ENCODE data around the gene SIPA1L2. TPM values are rescaled to one million over a fixed set of nuclear protein-coding genes. Genes with fewer than 3 reads are reported as not detected.

SIPA1L2 gene
- total and polyA plus RNA-seq, 12 donors, result 20.3 to 141 (median 97.6) TPM

- Histone ChIP-seq H3K4me3 (peak overlapping the region; percentile 57 to 98 (median 86)), H3K36me3 (no peaks in the 10 kb centered on the region), H3K27ac (peak overlapping the region; percentile 54 to 96 (median 88)), H3K27me3 (no peaks in the 10 kb centered on the region), H3K9me3 (no peaks in the 10 kb centered on the region), H3K4me1 (peaks cover 4 to 59% (median 38%) of the 10 kb centered on the region in 9 donors)
- DNase-seq, result peak; percentile 38 to 54
- 0% methylated on average over 80 to 96 of the region's 96 CpGs for WGBS, 2 donors
- TF ChIP-seq CTCF (IDR thresholded peaks at IDR 0.05), result no peak
- ATAC-seq, result peak in 7 of 8 donors; percentile 2 to 24 (median 12)
- intact Hi-C loops (cut with DNase I), result loop anchor here (1.0 to 10.0 kb wide), 37 partner anchors 37 to 875 kb away; partner anchors contain the start of genes NTPCR (in 7 of the 10) and MAP10 (in 4 of the 10)
Observed at GRCh38 chr1:232629250-232630046, 485 bp downstream of the SIPA1L2 start.

GRCh38 chr1:232628335-232629249, 1.3 kb downstream of the SIPA1L2 start:
- TF ChIP-seq CTCF (IDR thresholded peaks at IDR 0.05), result peak; percentile 28 to 68 (median 44)
- Histone ChIP-seq H3K9me3 (no peaks in the 10 kb centered on the region), H3K27me3 (no peaks in the 10 kb centered on the region), H3K4me1 (peaks cover 4 to 62% (median 46%) of the 10 kb centered on the region in 9 donors), H3K4me3 (peak overlapping the region; percentile 57 to 98 (median 86)), H3K27ac (peak overlapping the region in 9 of 10 donors; percentile 79 to 96 (median 89)), H3K36me3 (no peaks in the 10 kb centered on the region)
- no peak for DNase-seq
- WGBS, 2 donors, result 8% methylated on average over 13 of the region's 13 CpGs
- intact Hi-C loops (cut with DNase I), result loop anchor here in 8 of 10 donors (1.0 to 10.0 kb wide), 25 partner anchors 36 to 874 kb away; no protein-coding TSS in a partner anchor
- peak in 4 of 8 donors; percentile 33 to 46 (median 38) for ATAC-seq

DNA sequence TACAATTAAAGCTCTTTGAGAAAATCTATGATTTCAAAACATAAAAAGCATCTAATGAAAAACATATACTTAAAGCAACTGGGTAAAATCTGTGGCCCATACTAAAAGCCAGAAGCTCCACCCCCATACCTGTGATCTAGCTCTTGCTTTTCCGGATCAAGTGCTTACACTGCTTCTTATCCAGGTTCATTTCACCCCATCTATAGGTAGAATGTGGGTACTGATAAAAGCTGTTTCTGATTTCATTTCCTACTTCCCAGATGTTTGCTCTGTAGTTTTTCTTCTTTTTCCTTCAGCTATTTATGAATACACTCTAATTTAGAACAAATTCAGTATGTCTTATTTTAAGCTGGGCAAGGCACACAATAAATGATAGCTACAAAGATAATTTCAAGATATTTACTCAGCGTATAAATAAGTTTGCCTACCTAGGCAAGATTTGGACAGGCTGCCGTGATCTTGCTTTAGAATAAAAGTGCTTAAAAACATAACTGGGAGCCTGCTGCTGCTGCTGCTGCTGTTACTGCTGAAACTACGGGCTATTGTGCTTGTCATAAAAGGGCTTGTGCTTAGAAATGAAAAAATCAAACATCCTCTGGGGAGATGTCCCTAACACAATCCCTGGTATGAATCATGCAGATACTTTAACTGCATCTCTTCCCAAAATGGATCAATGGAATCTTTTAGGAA, 2.1 kb downstream of the SIPA1L2 start:
- no peak for DNase-seq
- Histone ChIP-seq H3K4me1 (peaks cover 4 to 70% (median 54%) of the 10 kb centered on the region in 9 donors), H3K27me3 (no peaks in the 10 kb centered on the region), H3K36me3 (no peaks in the 10 kb centered on the region), H3K27ac (peak overlapping the region in 7 of 10 donors; percentile 86 to 96 (median 89)), H3K9me3 (no peaks in the 10 kb centered on the region), H3K4me3 (peak overlapping the region; percentile 57 to 98 (median 86))
- ATAC-seq, result no peak
- 26 to 27% methylated on average over 4 of the region's 4 CpGs for WGBS, 2 donors
- intact Hi-C loops (cut with DNase I), result loop anchor here in 8 of 10 donors (2.0 to 10.0 kb wide), 24 partner anchors 35 to 873 kb away; no protein-coding TSS in a partner anchor
- TF ChIP-seq CTCF (IDR thresholded peaks at IDR 0.05), result peak in 6 of 9 donors; percentile 16 to 44 (median 28)
